WI38 (cell line): ENCODE results near the gene SF3A2.

Experiments
- H3K4me3 ChIP-seq: 2 replicates; pipeline ENCODE4 v1.5.1; 2011; ENCODE audit warnings: low read depth, mild to moderate bottlenecking, control low read depth, low read length
- CTCF ChIP-seq: IDR thresholded peaks from 2 replicates; pipeline ENCODE4 v1.5.1; 2012; ENCODE audit warnings: low read depth, mild to moderate bottlenecking, control low read depth, low read length

Gene SF3A2

GRCh38 chr19:2290441-2291184 is 54.0 kb downstream of the SF3A2 start:
- no peak for TF ChIP-seq CTCF
- H3K4me3 ChIP-seq = no peak overlapping the region

- TF ChIP-seq CTCF = no peak
- no peak overlapping the region for H3K4me3 ChIP-seq
These were observed 54.6 kb downstream of the SF3A2 start for GRCh38 chr19:2291185-2291751.

GRCh38 chr19:2294687-2295335 is 58.2 kb downstream of the SF3A2 start:
- TF ChIP-seq CTCF = no peak

GRCh38 chr19:2296141-2296540 is 59.5 kb downstream of the SF3A2 start:
- no peak overlapping the region for H3K4me3 ChIP-seq
- TF ChIP-seq CTCF = no peak

More at GRCh38 chr19:2294687-2295335, 58.2 kb downstream of the SF3A2 start:
- H3K4me3 ChIP-seq = no peak overlapping the region
